CD4-positive, alpha-beta T cell treated with Interferon alpha-2 for 1 hour (primary cell): Measurements from ENCODE around the gene TOGARAM2.

Experiments
- DNase-seq, 2 donors: peaks; one replicate each; pipeline ENCODE4 v3.0.0-alpha.2; 2020 to 2022

Gene TOGARAM2

DNA sequence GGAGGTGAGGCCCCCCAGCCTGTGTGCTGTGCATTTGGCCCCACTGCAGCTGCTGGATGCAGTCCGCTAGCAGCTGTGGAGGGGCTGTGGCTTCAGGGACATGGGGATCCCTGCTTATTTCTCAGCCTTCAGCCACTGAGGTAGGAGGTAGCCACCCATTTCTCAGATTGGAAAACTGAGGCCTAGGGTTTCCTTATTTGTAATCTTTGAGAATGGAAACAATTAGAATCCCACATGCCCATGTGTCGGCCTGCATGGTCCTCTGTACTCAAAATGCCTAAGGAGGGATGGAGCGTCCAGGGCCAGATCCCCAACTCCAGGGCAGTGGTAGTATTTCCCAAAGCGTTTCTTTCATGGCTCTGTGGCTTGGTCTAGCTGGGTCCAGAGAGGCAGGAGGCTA, 42.1 kb downstream of the TOGARAM2 start:
- no peak for DNase-seq

GRCh38 chr2:29024882-29025430, 43.9 kb downstream of the TOGARAM2 start:
- DNase-seq: no peak

DNA sequence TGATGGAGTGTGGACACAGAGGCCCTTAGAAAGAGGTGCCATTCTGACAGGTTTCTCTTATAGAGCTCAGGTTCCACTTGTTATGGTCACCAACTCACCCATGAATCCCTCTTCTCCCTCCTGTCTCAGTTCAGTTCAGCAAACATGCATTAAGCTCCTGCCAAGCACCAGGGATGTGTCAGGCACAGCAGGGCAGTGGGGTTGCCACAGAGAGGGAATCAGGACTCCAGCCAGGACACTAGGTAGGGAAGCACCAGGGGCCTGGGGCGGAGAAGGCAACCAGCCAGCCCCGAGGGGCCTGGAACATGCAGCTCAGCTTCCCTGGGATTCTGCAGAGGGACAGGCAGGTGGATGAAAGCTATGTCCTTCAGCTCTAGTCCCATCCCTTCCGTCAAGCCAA, 44.6 kb downstream of the TOGARAM2 start:
- no peak for DNase-seq

GRCh38 chr2:29031046-29031445, 49.9 kb downstream of the TOGARAM2 start:
- DNase-seq: no peak

- DNase-seq: no peak
These were observed 51.1 kb downstream of the TOGARAM2 start for GRCh38 chr2:29032189-29032588.

DNA sequence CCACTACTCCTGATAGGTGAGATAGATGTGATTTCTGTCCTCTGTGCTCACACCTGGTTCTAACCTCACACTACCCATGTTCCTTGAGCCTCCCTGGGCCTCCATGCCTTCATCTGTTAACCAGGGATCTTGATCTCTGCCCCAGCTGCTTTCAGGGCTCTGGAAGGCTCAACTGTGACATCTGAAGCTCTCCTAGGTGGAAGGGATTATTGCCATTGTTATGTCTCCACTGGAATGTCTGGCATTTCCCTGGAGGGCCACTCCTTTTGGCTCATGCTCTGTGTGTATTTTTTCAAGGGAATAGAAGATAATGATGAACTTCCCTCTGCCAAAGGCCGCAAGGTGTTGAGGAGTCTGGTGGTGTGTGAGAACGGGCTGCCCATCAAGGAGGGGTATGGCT, 52.1 kb downstream of the TOGARAM2 start:
- no peak for DNase-seq

- no peak for DNase-seq
These were observed 52.6 kb downstream of the TOGARAM2 start for GRCh38 chr2:29033656-29034055.

DNA sequence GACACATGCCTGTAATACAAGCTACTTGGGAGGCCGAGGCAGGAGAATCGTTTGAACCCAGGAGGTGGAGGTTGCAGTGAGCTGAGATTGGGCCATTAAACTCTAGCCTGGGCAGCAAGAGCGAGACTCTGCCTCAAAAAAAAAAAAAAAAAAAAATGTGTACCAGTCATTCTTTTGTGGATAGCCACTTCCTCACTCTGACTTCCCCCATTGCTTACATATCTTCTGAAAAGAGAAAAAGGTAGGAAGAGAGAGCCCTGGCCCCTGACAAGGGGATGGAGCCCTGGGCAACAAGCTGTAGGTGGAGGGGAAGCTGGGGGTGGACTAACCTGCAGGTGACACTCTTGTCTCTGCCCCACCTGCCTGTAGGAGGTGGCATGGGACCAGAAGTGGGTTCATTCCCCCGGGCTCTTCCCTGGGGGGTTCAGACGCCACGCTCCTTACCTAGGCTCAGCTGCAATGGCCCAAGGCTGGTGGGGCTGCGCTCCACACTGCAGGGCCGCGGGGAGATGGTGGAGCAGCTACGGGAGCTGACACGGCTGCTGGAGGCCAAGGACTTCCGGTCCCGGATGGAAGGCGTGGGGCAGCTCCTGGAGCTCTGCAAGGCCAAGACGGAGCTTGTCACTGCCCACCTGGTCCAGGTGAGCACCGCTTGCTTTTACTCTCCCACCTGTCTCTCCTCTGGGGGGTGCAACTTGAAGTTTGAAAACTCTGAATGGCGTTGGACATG, 54.1 kb downstream of the TOGARAM2 start:
- DNase-seq: no peak

DNA sequence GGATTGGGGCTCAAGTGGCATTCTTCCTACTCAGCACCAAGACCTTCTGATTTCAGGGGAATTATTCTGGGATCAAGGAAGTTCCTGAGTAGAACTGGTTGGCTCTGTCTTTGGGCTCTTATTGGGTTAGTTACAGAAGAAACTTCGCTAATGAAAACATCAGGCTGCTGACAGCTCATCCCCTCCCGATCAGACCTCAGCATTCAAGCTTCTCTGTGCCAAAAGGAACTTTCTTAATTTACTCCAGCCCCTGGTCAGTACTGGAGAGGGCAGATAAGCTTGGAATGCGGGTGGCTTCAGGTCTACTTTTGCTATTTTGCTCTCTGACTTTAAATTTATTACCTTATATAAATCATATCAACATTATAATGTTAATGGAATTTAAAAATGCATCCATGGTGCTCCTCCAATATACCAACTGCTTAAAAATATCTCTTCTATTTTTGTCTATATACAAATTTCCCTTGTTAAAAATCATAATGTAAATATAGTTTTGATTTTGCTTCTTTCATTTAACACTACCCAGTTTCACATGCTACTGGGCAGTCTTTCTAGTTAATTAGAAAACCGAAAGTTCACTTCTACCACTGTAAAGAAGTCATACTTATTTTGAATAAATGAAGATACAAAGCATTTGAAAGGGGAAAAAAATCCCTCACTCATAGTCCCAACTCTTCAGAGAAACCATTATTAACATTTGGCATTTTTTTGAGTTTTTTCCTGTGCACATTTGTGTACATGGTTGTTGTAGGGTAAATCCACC, 58.8 kb downstream of the TOGARAM2 start:
- DNase-seq: no peak

DNA sequence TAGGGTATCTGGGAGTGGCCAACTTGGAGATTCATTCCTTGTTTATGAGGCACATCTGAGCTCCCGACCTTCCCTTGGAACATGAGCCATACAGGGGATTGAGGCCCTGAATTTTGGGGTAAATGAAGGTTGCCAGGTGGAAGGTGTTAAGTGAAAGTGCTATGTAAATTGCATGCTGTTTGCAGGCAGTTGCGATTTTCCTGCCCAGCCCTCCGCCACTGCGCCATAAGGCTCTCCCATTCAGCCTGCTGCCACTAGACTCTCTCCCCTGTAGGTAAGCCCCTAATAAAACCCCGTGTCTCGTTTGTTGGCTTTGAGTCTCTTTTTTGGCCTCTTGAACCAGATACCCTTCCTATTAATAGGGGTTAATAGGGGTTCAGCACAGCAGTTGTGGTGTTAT, 59.5 kb downstream of the TOGARAM2 start:
- no peak for DNase-seq

GRCh38 chr2:29041161-29041660, 60.1 kb downstream of the TOGARAM2 start:
- no peak for DNase-seq

DNA sequence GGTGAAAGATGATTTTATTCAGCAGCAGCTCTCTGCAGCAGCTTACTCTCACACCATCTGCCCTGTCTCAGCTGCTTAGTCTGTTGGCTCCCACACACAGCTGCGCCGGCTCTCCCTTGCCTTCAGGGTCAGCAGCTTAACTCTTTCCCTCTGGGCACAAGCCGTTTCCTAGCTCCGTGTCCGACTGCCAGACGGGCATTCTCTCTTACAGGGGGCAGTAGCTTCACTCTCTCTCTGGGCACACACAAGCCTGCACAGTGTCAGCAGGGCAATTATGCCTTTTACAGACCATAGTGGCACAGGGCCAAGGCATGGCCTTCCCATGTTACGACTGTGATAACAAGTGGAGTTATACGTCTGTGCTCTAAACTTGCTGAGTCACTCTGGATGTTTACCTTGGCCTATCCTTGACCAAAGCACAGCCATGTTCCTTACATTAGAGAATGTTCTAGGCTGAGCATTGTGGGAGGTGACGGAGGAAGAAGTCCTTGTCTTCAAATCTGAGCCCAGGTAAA, 61.5 kb downstream of the TOGARAM2 start:
- DNase-seq: no peak

GRCh38 chr2:29044459-29044858, 63.4 kb downstream of the TOGARAM2 start:
- DNase-seq: no peak

- DNase-seq: no peak
These were observed 65.2 kb downstream of the TOGARAM2 start for GRCh38 chr2:29046321-29046720.

DNA sequence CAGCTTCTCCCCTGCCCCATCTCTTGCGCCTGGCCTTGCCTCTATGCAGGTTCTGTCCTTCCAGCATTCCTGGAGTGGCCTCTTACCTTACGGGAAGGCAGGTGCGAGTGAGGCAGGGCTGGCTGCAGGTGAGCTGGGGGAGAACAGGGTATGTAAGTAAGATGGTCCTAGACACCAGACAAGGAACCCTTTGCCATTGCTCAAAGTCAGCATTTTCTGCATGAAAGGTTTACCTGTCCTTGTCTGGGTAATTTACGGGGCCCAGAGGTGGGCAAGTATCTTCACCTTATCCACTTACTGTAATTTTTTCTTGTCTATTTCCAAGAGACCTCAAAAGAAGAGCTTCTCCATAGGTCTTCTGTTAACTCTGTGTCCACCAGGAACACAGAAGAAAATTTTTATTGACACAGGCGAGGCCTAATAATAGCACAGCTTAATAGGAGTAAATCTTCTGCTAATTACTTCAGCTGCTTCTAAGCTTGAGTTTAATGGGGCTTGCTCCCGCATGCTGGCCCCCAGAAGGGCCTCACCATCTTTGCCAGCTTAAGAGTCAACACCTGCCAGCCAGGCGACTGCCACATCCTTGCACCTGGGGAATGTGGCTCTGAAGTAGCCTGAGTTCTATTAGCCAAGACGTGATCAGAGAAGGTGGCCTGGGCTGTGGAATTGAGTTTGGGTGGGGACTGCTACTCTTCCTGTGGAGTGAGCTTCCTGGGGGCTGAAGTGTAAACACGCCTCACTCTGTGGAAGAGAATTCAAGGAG, 66.2 kb downstream of the TOGARAM2 start:
- DNase-seq: no peak

DNA sequence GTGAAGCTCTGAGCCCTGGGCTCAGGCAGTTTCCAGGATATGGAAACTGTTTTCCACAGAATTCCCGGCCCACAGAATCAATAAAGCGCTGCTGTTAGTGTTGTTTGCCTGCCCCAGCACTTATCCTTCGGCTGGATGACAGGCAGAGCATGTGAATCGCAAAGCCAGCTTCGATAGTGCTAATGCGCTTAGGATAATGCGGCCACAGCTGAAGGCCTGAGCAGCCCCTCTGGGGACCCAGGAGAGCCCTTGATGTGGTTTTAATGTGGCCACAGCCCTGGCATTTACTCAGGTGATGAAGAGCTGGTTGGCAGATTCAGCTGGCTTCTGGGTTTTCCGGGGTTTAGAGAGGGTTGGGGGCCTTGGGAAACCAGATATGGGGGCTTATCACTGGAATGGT, 69.5 kb downstream of the TOGARAM2 start:
- no peak for DNase-seq

GRCh38 chr2:29051730-29052129, 70.6 kb downstream of the TOGARAM2 start:
- DNase-seq: no peak

- DNase-seq: no peak
These were observed 71.7 kb downstream of the TOGARAM2 start for GRCh38 chr2:29052807-29053206.

DNA sequence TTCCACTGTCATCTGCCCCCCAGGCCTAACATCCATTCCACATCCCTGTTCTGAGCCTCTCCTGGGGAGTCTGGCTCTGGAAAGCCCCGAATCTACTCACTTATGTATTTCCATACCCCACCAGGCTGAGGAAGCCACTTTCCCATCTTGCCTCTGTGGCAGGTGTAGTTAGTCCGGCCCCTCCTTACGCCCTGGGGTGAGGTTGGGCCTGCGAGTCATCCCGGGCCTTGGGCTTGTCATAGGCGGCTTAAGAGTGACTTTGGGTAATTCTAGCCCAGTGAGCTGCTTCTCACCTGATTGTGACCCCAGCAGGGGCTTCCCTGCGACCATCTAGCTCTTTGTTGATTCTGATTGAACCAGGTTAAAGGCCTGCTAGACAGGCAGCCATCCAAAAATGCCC, 72.1 kb downstream of the TOGARAM2 start:
- DNase-seq: no peak

DNA sequence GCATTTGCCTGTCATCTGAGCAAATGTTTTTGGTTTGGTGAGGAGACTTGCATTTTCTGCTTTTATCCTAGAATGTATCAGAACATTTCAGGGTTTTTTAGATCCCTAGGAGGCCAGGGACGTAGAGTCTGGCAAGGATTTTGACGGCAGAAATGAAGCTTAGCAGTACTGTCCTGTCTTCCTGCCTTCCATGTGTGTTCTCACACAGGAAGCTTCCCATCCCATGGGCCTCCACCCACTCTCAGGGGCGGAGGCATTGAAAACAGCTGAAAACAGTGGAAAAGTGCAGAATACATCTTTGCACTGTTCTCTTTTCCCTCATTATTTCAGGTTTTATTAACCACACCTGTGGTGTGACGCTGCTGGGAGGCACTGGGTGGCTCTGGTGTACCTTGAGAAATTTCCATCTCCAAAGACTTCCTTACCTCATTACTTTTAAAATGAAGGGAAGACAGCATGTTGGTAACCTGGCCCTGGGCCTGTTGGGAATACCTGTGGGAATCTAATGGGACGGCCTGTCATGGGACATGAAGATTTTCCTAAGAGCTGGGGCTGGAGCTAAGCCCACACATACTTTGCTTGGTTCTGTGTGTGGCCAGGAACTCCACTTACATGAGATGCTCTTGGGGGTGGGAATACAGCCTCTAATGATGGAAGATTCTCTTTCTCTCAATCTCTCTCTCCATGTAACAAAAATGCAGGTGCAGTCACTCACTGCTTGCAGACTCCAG, 72.7 kb downstream of the TOGARAM2 start:
- DNase-seq: no peak

GRCh38 chr2:29054430-29054829, 73.3 kb downstream of the TOGARAM2 start:
- no peak for DNase-seq

GRCh38 chr2:29055601-29056000, 74.5 kb downstream of the TOGARAM2 start:
- DNase-seq: no peak
